Endothelial cell of umbilical vein (primary cell): ENCODE data around the gene MDGA2.

Experiments used
- CTCF ChIP-seq, 2 donors: IDR thresholded peaks; 1 replicate in 1 of 2; 2 replicates in 1 of 2; pipeline ENCODE4 v1.5.1; 2011; ENCODE audit warnings: low read length in 2 of 2, mild to moderate bottlenecking in 2 of 2, moderate library complexity in 2 of 2, control low read depth in 1 of 2, inconsistent platforms in 1 of 2, low read depth in 1 of 2; ENCODE audit not compliant: insufficient read depth in 1 of 2; ENCODE audit errors: extremely low read depth in 1 of 2
- EZH2 ChIP-seq: IDR thresholded peaks from 2 replicates; pipeline ENCODE4 v1.6.1; 2012; ENCODE audit warnings: borderline replicate concordance, low read depth, mild to moderate bottlenecking, moderate library complexity, low read length, inconsistent platforms; ENCODE audit not compliant: severe bottlenecking
- MAX ChIP-seq: IDR thresholded peaks from 2 replicates; pipeline ENCODE4 v1.6.1; 2011; ENCODE audit not compliant: insufficient read depth, insufficient read length
- MYC ChIP-seq: IDR thresholded peaks from one replicate; pipeline ENCODE4 v1.6.1; 2011; ENCODE audit warnings: mild to moderate bottlenecking, low read depth, low read length
- POLR2A ChIP-seq: IDR thresholded peaks from 2 replicates; pipeline ENCODE4 v1.6.1; 2012; ENCODE audit warnings: low read depth, mild to moderate bottlenecking, control low read depth, low read length
- POLR2AphosphoS5 ChIP-seq: IDR thresholded peaks from 2 replicates; pipeline ENCODE4 v1.6.1; 2012; ENCODE audit warnings: low read depth, mild to moderate bottlenecking, control low read depth, low read length, moderate library complexity; ENCODE audit not compliant: insufficient read depth

DNA sequence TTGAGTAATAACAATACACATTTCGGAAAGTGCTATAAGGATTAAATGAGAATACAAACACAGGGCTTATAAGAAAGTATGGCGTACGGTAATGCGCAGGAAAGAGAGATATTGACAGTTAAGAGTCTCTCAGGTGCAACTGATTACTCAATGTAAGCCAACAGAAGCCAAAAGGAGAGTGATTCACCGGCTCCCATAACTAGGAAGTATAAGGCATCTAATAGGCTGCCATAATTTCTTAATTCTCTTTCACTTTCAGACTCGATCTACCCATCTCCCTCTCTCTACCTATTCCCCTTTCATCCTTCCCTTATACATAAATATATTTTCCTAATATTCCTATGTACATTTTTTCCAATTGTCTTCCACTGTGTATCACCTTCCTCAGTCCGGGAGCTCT, 90.0 kb downstream of the MDGA2 start:
- TF ChIP-seq CTCF (IDR thresholded peaks at IDR 0.05; ENCODE audit: extremely low read depth in 1 of 2, insufficient read depth in 1 of 2, low read depth in 1 of 2, low read length in 2 of 2) (no peak), POLR2AphosphoS5 (no peak), POLR2A (no peak), MYC (no peak), MAX (no peak), EZH2 (no peak)
